NCI-H1694 (cell line): ENCODE data around the gene ATP9B.
"Not testable (repeated sequence)": the region's sequence is repeated elsewhere in the genome, so short reads cannot be mapped to it uniquely, and the experiment has no call there.

ENCODE experiments used
- DNase-seq: peaks from one replicate; lab custom pipeline; 2025; lab: John Stamatoyannopoulos, UW

ATP9B gene

DNA sequence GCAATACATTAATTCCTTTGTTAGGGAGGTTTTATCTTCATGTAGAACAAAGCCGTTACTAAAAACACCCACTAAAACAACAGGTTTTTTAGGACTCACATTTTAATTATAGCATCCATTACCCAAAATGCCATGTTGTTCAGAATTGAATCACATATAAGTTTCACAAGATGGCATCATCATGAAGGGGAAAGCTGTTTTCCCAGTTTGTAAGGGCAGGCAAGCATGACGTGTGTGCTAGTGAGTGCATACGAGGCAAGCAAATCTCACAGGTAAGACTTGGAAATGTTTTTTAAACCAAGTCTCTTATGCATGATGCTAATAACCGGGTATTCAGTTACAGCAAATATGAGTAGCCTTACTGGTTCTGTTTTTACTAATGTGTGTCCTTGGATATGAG, 214.7 kb downstream of the ATP9B start:
- DNase-seq: no peak

DNA sequence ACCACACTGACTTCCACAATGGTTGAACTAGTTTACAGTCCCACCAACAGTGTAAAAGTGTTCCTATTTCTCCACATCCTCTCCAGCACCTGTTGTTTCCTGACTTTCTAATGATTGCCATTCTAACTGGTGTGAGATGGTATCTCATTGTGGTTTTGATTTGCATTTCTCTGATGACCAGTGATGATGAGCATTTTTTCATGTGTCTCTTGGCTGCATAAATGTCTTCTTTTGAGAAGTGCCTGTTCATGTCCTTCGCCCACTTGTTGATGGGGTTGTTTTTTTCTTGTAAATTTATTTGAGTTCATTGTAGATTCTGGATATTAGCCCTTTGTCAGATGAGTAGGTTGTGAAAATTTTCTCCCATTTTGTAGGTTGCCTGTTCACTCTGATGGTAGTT, 216.0 kb downstream of the ATP9B start:
- not testable (repeated sequence) for DNase-seq

DNA sequence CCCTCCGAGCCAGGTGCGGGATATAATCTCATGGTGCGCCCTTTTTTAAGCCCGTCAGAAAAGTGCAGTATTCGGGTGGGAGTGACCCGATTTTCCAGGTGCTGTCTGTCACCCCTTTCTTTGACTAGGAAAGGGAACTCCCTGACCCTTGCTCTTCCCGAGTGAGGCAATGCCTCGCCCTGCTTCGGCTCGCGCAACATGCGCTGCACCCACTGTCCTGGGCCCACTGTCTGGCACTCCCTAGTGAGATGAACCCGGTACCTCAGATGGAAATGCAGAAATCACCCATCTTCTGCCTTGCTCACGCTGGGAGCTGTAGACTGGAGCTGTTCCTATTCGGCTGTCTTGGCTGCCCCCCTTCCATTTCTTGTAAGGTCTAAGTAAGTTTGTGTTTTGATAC, 221.2 kb downstream of the ATP9B start:
- not testable (repeated sequence) for DNase-seq

DNA sequence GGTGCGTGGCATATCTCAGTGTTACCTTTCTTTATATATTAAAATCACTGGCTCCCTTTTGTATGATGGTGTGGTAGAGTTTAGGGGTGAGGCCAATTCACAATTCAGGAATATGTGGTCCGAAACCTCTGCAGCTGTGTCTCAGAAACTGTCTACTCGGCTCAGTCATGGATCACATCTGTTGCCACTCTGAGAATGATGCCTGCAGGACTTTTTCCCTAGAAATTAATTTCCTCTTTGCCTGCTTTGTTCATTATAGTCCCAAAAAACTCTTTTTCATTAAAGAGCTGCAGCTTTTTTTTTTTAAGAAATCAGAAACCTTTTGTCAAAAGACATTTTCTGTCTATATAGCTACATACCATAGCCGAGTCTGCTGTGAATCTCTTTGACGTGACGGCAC, 221.7 kb downstream of the ATP9B start:
- DNase-seq: no peak

DNA sequence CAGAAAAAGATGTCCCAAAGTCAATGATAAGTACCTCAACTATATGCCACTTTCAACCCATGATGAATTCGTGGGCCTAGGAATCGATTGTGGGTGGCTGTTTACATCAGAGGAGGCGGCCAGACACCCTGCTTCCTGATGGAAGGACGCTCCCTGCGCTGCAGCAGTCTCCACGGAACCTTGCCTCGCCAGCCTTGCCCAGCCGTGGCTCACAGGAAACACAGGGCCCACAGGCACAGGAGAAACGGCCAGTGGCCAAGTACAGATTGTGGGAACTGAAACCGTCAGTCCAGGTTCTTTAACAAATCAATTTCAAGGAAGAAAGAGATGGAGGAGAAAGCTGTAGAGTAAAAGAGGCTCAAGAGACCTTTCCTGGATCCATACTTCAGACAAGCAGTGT, 225.0 kb downstream of the ATP9B start:
- DNase-seq: no peak

DNA sequence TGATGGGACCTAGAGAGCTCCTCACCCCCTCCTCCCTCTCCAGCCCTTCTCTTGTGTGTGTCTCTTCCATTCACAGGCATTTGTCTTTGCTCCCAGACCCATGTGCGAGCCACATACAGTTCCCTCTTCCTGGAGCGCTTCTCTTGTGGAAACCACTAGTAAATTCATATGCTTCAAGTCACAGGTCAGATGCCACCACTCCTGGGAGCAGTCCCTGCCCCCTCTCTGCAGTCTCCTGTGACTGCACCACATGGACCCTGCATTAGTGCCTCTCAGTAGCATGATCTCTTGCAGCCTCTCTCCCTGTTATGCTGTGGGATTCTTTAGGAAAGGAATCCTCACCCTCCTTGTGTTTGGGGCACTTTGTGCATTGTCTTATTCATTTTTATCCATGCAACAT, 230.1 kb downstream of the ATP9B start:
- no peak for DNase-seq

DNA sequence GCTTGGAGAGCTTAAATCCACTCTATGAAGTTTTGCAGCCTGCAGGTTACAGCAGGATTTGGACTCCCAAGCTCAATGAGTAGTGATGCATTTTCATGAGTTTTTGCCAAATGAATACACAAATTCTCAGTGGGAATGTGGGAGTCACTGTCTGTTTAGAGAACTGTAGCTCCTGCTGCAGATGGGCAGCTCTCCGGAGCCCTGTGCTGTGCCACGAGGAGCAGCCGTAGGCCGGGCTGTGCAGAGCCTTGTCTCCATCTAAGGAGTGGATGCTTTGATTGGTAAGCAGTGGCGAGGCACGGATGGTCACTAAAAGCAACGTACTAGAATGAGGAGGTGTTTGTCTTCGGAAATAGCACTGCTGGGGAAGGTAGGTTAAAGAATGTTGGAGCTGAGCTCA, 230.5 kb downstream of the ATP9B start:
- no peak for DNase-seq

DNA sequence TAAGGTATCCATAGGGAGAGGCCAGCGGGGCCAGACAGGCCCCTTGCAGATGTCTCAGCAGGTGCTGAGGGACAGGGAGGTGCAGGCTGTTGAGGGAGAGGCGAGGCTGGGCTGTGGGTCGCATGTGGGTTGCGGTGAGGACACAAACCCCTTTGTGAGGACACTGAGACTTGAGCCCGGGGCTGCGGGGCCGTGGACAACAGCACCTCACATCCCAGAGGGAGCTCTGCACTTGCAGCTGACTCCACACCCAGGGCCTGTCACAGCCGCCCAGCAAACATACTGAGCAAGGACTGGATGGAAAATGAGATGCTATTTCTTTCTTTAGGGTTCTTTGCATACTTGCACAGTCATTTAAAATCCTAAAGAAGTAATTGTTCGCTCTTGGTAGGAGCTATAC, 231.2 kb downstream of the ATP9B start:
- DNase-seq: no peak

DNA sequence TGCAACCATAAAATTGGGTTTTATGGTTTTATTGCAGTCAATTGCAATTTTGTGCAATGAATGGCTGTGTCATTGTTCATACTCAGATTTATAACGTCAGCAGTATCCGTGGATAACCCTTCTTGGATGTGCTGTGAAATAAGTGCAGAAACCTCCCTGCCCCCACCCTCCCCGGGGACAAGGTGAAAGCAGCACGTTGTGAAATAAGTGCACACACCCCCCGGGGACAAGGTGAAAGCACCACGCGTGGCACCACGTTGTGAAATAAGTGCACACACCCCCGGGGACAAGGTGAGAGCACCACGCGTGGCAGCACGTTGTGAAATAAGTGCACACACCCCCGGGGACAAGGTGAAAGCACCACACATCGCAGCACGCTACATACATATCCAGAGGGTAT, 232.9 kb downstream of the ATP9B start:
- DNase-seq: no peak

DNA sequence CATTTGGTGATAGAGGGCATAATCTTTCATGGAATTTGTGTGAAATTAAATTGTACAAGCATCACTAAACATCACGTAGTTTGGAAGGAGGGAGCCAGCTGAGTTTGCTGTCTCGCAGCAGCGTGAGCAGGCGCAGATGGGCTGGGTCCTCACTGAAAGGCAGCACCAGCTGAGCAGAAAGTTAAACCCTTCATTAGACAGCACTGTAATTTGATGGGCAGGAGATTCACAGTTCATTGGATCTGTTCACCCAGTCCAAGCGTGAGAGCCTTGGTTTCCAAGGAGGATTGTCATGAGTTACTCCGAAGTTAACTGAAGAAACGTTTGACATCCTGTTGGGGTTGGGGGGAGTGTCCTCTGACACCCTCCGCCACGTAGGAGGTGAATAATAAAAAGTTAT, 236.7 kb downstream of the ATP9B start:
- DNase-seq: no peak

DNA sequence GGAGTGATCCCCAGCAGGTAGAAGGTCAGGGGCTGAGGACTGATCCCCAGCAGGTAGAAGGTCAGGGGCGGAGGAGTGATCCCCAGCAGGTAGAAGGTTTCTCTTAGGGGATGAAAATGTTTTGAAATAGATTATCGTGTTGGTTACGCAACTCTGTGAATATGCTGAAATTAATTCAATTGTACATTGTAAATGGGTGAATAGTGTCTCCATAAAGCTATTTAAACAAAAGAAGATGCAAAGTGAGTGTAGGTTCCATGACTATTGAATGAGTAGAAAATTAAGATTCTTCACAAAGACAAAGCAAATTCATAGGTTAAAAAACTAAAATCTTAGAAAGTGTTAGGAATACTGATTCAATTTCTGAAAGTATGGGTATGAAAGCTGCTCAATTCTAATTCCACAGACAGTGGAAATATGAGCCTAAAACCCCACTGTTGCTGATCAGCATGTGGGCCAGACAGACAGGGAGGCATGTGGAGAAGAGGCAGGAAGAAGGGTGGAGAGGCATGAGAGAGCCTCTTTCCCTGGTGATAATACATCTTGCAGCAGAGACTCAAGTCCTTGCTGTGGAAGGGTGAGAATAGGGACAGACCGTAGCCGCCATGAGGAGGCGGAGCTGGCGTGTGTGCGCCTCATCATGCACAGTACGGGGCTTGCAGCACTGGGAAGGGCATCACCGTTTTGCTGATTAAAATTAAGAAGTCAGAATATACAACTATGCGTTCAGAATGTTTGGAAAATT, 240.6 kb downstream of the ATP9B start:
- no peak for DNase-seq

DNA sequence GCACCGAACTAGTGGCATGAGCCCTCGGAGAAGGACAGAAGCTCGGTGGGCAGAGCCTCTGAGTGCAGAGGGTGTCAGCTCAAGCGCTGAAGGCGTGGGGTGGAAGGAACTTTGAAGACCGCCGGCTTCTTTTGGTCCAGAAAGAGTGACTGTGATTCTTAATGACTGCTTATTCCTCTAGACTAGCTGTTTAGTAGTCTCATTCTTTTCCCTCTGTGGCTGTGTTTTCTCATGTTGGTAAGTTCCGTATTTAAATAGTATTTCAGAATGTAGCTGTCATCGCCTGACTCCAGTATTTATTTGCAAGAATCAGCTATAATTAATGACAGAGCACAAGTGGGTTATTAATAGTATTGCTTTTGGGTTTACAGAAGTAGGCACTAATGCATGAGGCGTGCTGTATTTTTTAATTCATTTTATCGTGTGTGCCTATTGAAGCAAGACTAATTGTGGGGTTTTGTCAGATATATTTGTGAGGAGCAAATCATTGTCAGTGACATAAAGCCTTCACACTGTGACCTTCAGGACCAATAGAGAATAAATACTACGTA, 245.7 kb downstream of the ATP9B start:
- no peak for DNase-seq

DNA sequence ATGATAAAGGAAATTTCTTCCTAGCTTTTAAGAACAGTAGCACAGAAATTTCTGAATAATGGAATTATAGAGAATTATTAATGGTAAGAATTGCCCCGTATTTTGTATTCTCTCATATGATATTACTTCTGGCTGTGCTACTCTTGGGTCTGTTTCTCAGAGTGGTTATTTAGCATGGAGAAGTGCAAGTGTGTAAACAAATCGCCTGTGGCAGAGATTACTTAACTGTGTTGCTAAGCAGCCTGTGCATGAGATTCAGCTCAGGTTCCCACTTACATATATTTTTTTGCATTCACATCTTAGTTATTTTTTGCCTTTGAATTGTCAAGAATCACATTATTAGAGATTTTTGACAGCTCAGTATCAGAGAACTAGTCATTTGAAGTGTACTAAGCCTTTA, 246.4 kb downstream of the ATP9B start:
- no peak for DNase-seq

DNA sequence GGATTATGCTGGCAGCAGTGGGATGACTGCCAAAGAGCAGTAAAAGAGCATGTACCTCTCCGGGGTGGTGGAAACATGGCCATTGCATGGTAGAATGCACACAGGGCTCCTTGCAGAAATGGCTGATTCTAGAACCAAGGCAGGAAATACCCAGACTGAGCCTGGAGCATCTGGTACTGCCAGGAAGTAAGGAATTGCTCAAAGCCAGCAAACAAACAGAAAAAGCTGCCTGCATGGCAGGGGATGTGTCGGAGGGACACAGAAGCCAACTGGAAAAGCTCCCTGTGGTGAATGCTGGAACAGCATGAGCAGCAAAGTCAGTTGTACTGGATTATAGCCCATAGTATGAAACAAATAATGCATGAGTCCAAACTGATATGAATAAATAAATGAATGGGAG, 248.5 kb downstream of the ATP9B start:
- DNase-seq: no peak

DNA sequence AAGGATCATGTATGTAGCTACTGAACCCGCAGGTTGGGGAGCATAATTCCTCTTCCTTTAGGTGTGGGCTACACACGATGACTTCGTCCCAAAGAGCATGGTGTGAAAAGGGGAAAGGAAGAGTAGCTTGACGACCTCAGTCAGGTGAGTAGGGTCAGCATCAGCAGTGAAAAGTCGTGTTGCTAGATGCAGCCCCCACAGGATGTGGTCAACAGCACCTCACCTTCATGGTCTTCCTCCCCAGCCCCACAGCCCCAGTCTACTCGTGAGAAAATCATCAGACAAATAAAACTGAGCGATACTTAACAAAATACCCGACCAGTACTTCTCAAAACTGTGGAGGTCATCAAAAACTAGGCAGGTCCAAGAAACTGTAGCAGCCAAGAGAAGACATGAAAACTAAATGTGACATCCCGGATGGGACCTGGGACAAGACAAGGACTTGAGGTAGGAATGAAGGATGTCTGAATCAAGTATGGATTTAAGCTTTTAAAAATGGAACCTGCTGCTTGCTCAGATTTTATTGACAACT, 249.0 kb downstream of the ATP9B start:
- no peak for DNase-seq

DNA sequence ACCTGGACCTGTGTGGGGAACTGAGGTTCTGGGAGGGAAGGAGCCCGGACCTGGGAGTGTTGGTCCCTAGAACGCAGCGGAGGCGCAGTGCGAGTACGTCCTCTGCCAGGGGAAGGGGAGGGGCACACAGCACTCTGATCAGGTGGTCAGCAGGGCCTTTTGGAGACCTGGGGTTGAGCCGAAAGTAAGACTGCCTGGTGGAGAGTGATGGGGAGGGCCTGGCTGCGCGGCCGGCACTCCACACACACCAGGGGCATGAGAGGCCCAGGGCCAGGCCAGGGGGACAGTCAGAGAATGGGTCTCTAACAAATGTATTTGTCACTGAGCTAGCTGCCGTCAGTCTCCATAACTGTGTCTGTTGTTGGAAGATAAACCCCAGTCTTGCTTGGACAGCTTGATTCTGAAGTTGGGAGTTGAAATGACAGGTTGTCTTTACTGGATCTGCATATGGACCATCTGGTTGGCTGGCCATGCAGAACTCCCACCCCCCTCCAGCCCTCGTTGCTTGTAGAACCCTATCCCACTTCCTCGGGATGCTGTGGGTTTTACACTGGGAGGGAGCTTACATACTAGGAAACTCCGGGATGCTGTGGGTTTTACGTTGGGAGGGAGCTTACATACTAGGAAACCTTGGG, 251.1 kb downstream of the ATP9B start:
- DNase-seq: no peak

DNA sequence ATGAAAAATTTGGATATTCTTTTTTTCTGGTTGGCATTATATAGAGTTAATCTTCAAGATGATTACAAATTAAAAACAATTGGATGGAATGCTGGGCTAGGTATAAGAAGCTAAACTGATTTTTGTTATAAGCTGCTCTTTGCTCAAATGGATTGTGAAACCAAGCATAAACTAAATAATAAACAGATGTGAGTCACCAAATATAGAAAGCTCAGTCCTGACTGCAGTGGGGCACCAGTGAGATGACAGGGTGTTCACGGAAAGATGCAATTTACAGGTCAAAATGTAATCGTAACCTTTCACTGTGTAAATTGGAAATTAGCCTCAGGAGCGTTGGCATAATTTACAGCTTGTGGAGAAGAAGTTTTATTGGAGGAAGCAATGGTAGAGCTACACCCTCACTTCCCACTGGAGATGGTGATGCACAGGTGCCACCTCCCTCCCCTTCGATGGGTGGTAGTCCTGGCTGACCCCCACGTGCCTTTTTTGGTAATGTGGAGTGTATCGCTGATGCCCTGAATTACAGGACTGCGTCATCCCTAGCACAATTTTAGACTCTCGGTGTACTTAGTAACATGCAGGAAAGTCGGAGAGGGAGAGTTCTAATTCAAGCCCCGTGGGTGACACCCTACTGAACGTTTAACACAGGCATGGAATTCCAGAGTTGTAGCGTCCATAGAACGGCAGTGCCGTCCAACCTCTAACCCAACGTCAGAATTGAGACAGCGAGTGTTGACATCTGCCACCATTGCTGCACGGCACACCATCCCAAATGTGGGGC, 252.6 kb downstream of the ATP9B start:
- no peak for DNase-seq

DNA sequence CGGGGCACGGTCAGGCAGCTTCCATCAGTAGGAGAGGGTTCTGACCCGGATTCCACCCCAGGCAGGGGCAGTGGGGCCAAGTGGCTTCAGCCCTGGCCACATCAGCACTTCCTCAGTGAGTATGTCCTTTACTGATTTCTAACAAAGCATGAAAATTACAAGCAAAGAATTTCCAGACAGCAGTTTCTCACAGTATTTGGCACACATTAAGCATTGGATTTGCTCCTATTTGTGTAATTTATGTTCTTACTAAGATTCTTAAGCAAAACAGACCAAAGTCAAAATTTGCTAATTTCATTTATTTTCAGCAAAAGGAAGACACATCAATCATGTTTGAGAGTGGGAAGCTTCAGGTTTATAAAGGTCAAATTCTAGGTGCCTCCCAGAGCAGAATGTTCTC, 253.2 kb downstream of the ATP9B start:
- no peak for DNase-seq

DNA sequence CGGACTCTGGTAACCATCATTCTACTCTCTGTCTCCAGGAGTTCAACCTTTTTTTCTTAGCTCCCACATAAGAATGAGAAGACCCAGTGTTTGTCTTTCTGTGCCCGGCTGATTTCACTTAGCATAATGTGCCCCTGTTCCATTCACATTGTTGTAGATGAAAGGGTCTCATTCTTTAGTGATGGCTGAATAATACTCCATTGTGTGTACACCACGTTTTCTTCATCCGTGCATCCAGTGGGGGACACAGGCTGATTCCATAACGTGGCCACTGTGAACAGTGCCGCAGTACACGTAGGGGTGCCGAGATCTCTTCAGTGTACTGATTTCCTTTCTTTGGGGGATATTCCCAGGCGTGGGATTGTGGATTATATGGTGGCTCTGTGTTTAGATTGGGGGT, 254.3 kb downstream of the ATP9B start:
- no peak for DNase-seq

DNA sequence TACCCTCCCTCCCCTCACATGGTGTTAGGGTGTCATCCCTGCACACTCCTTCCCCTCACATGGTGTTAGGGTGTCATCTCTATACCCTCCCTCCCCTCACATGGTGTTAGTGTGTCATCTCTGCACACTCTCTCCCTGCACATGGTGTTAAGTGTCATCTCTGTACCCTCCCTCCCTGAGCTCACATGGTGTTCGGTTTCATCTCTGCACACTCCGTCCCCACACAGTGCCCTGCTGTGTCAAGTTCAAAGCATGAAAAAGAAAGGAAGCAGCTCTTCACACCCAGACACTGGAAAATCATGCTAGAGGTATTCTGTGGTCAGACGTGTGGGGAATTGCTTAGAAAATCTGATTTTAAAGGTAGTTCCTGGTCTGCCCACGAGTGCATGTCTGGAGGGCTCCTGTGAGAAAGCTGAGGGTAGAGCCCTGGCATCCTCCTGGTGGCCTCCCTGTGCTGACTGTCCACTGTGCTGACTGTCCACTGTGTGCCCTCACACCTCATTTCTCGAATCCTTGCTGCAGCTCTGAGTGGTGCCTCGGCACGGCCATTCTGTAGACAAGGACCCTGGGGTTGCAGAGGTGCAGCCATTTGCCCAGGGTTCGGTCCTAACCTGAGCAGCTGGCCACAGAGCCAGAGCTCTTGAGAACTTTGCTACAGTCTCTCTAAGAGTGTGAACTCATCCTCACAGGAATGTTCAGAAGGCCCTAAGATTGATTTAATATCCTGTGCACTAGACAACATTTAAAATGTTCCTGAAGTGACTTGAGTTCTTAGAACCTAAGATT, 257.4 kb downstream of the ATP9B start:
- DNase-seq: no peak

DNA sequence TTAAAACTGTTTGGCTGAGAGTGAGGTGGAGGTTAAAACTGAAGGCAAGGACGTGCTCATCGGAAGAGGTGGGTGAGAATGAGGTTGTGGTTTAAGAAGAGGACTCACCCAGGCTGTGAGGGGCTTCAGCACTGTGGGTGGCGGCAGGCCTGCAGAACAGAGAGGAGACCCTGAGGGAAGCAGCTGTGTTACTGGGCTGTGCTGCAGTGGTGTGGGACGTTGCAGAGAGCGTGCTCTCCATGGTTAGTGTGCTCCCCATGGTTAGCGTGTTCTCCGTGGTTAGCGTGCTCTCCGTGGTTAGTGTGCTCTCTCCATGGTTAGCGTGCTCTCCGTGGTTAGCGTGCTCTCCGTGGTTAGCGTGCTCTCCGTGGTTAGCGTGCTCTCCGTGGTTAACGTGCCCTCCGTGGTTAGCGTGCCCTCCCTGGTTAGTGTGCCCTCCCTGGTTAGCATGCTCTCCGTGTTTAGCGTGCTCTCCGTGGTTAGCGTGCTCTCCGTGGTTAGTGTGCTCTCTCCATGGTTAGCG, 258.1 kb downstream of the ATP9B start:
- no peak for DNase-seq

DNA sequence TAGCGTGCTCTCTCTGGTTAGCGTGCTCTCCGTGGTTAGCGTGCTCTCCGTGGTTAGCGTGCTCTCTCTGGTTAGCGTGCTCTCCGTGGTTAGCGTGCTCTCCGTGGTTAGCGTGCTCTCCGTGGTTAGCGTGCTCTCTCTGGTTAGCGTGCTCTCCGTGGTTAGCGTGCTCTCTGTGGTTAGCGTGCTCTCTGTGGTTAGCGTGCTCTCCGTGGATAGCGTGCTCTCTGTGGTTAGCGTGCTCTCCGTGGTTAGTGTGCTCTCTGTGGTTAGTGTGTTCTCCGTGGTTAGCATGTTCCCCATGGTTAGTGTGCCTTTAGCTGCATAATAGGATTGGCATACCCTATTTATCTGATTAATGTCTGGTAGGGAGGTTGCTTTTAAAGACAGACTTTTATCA, 258.7 kb downstream of the ATP9B start:
- not testable (repeated sequence) for DNase-seq
